Stimulated activated CD4-positive, alpha-beta T cell treated with anti-CD3 and anti-CD28 coated beads, Interleukin-1b, Interleukin-23, amount 100 ng/mL, for 48 hours (primary cell): Measurements from ENCODE around the gene PPP2R2B.

Experiments used
- DNase-seq: peaks from one replicate; pipeline ENCODE4 v3.0.0-alpha.2; 2020

Gene PPP2R2B

GRCh38 chr5:146878476-146879172 is at the start of gene PPP2R2B:
TSS of gene PPP2R2B (minus strand) at chr5:146878757.
- DNase-seq, result peak; percentile 23

DNA sequence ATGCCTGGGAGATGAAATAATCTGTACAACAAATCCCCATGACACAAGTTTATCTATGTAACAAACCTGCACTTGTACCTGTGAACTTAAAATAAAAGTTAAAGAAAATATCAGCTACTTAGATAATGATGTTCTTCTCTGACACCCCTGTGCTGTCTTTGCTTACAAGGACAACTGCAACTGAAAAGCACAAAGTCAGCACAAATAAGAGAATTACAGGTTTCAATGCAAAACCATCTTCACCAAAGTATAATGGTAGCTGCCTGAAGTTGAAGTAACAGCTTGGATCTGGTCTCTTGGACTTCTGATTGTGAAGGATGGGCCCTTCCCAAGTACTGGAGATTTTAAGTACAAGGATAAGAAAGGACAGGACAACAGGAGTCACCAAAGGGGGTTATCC is 45.6 kb upstream of the PPP2R2B start:
- DNase-seq, result no peak

GRCh38 chr5:146921225-146921624 is 42.7 kb upstream of the PPP2R2B start:
- no peak for DNase-seq

GRCh38 chr5:146920351-146920881 is 41.9 kb upstream of the PPP2R2B start:
- no peak for DNase-seq

DNA sequence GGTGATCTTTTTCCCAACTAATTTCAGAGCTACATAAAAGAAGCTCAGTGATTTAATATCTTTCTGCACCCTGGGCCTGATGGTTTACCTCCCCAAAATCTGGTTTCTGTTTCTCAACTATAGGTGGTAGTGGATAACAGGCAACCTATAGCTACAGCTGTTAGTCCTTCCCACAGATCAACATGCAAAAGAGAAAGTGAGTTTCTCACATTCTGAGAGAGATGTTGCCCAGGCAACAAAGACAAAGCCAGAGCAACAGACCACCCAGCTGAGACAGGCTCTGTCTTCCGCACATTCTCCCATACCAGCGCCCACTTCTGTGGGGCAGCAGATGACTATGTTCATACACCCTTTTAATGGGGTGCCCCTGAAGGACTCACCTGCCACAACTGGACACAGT is 40.7 kb upstream of the PPP2R2B start:
- no peak for DNase-seq

GRCh38 chr5:146917931-146918330 is 39.4 kb upstream of the PPP2R2B start:
- no peak for DNase-seq

- DNase-seq, result no peak
These were observed 34.3 kb upstream of the PPP2R2B start for GRCh38 chr5:146912874-146913273.

- no peak for DNase-seq
These were observed 31.7 kb upstream of the PPP2R2B start for GRCh38 chr5:146910239-146910638.

- no peak for DNase-seq
These were observed 30.9 kb upstream of the PPP2R2B start for GRCh38 chr5:146909255-146910068.

- no peak for DNase-seq
These were observed 28.2 kb upstream of the PPP2R2B start for GRCh38 chr5:146906803-146907202.

DNA sequence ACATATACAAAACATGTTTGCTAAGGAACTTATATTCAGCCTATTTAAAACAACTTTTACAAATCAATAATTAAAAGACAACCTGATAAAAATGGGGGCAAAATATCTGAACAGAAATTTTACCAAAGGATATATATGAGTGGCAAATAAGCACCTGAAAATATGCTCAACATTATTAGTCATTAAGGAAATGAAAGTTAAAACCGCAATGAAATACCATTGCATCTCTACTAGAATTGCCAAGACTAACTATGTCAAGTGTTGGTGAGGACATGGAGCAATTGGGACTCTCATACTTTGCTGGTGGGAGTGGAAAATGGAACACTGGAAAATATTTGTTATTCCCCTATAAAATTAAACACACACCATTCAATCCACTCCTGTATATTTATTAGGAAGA is 26.3 kb upstream of the PPP2R2B start:
- DNase-seq, result no peak

DNA sequence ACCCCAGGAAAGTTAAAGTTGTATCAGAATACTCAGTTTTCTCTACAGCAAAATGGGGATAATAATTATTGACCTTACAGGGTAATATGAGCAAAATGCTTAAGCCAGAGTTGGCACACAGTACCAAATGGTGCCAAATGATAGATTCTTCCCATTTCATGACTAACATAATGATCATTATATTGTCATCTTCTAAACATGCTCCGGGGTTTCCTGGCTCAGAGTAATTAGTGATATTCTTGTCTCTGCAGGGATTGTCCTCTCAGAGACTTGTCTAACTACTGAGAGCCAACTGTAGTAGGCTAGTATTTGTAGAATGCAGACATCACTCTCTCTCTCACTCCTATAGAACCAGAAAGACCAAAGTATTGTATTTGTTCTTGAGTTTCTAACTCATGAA is 25.2 kb upstream of the PPP2R2B start:
- no peak for DNase-seq

DNA sequence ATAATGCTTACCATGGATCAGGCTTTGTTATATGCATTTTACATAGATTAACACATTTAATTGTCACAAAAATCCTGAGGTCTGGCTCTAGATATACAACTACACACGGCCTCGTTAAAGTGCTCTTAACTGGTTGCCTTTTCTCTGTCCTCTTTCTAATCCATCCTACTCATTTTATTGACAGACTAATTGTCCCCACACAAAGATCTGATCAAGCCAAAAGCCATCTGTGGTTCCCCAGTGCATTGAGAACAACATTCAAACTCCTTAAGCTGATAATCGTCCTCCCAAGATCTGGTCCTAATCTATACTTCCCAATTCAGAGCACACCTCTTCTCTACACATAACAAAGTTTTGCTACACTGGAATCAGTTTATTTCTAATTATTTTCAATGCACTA is 23.9 kb upstream of the PPP2R2B start:
- DNase-seq, result no peak

- no peak for DNase-seq
These were observed 18.5 kb upstream of the PPP2R2B start for GRCh38 chr5:146897061-146897460.

- DNase-seq, result no peak
These were observed 16.4 kb upstream of the PPP2R2B start for GRCh38 chr5:146894753-146895521.

DNA sequence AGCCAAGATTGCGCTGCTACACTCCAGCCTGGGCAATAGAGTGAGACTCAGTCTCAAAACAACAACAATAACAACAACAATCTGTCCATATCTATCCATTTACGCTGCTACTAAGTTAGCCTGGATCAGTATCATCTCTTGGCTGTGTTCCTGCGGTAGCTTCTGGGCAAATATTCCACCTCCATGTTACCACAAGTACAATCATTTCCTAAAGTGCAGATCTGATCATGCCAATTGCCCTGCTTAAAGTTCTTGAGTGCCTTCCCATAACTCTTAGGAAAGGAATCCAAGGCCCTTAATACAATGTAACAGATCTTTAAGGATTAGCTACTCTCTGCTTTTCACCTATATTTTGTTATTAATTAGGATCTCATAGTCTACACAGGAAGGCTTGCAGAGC is 15.4 kb upstream of the PPP2R2B start:
- no peak for DNase-seq

GRCh38 chr5:146892231-146892630 is 13.7 kb upstream of the PPP2R2B start:
- no peak for DNase-seq

GRCh38 chr5:146891511-146891910 is 13.0 kb upstream of the PPP2R2B start:
- no peak for DNase-seq

- no peak for DNase-seq
These were observed 12.3 kb upstream of the PPP2R2B start for GRCh38 chr5:146890731-146891440.

- no peak for DNase-seq
These were observed 11.5 kb upstream of the PPP2R2B start for GRCh38 chr5:146890066-146890465.

GRCh38 chr5:146889169-146889568 is 10.6 kb upstream of the PPP2R2B start:
- no peak for DNase-seq

- DNase-seq, result no peak
These were observed 9.9 kb upstream of the PPP2R2B start for GRCh38 chr5:146888351-146888978.
